ENCODE results near the gene SYTL3. TPM values are rescaled to one million over a fixed set of nuclear protein-coding genes. Genes with fewer than 3 reads are reported as not detected.
"Not testable (repeated sequence)": the region's sequence is repeated elsewhere in the genome, so short reads cannot be mapped to it uniquely, and the experiment has no call there.

Gene SYTL3
- total RNA-seq, 2 donors from 2014 or later, result 0.58 to 0.79 TPM

DNA sequence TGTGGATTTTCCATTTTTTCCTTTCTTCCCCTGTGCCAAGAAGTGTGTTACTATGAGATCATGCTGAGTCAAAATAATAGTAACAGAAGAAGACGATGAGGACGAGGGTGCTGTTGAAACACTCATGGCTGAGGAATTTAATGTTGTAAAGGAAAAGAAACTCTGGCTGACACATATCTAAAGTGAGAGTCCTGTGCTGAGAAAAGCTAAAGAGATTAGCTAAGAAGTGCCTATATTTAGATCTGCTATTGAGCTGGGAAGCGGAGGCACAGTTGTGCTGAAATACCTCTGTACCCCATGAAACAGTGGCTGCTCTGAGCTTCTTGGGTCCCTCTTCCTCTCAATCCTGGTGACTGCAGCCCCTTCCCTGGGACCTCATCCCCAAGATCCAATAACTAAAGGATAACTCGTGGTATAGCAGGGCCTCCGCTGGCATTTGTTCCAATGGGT is 1.1 kb upstream of the SYTL3 start:
- no peak overlapping the region for H3K4me3 ChIP-seq (ENCODE audit: low read length)
- 83 to 92% methylated on average over 2 to 3 of the region's 5 CpGs for WGBS, 2 experiments (ENCODE audit: insufficient coverage in 1 of 2, insufficient read length in 1 of 2)
- DNase-seq, result peak; percentile 19
- H3K4me1 ChIP-seq (ENCODE audit: control insufficient read depth, insufficient read depth, low read length), result no peaks in the 10 kb centered on the region
- H3K27me3 ChIP-seq (ENCODE audit: control insufficient read depth, insufficient read depth, low read length, poor library complexity, severe bottlenecking), result peaks cover 11% of the 10 kb centered on the region
- no peaks in the 10 kb centered on the region for H3K36me3 Mint-ChIP-seq (ENCODE audit: low read depth)
- H3K27ac Mint-ChIP-seq, result no peak overlapping the region
- H3K36me3 ChIP-seq (ENCODE audit: control insufficient read depth, insufficient read depth, low read length), result no peaks in the 10 kb centered on the region
- no peak overlapping the region for H3K4me3 Mint-ChIP-seq
- TF ChIP-seq, protein P1, sequence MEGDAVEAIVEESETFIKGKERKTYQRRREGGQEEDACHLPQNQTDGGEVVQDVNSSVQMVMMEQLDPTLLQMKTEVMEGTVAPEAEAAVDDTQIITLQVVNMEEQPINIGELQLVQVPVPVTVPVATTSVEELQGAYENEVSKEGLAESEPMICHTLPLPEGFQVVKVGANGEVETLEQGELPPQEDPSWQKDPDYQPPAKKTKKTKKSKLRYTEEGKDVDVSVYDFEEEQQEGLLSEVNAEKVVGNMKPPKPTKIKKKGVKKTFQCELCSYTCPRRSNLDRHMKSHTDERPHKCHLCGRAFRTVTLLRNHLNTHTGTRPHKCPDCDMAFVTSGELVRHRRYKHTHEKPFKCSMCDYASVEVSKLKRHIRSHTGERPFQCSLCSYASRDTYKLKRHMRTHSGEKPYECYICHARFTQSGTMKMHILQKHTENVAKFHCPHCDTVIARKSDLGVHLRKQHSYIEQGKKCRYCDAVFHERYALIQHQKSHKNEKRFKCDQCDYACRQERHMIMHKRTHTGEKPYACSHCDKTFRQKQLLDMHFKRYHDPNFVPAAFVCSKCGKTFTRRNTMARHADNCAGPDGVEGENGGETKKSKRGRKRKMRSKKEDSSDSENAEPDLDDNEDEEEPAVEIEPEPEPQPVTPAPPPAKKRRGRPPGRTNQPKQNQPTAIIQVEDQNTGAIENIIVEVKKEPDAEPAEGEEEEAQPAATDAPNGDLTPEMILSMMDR (conservative IDR thresholded peaks at IDR 0.05), result no peak
- H3K27me3 Mint-ChIP-seq (ENCODE audit: insufficient read depth), result peaks cover 25% of the 10 kb centered on the region
- H3K9me3 ChIP-seq (ENCODE audit: control insufficient read depth, low read length), result no peaks in the 10 kb centered on the region
- no peak overlapping the region for H3K27ac ChIP-seq (ENCODE audit: low read depth, low read length)
- H3K4me1 Mint-ChIP-seq, result peaks cover 12% of the 10 kb centered on the region
- H3K9me3 Mint-ChIP-seq, result no peaks in the 10 kb centered on the region
- no peak overlapping the region for H3K9ac ChIP-seq (ENCODE audit: extremely low read depth, low read length, poor library complexity, severe bottlenecking)

GRCh38 chr6:158651981-158652737 is 2.3 kb downstream of the SYTL3 start:
- H3K4me1 ChIP-seq (ENCODE audit: control insufficient read depth, insufficient read depth, low read length); H3K27me3 ChIP-seq (ENCODE audit: control insufficient read depth, insufficient read depth, low read length, poor library complexity, severe bottlenecking); H3K9me3 Mint-ChIP-seq; H3K36me3 ChIP-seq (ENCODE audit: control insufficient read depth, insufficient read depth, low read length); H3K9me3 ChIP-seq (ENCODE audit: control insufficient read depth, low read length); H3K27ac Mint-ChIP-seq; H3K4me1 Mint-ChIP-seq; H3K27ac ChIP-seq (ENCODE audit: low read depth, low read length); H3K4me3 Mint-ChIP-seq; H3K36me3 Mint-ChIP-seq (ENCODE audit: low read depth); H3K4me3 ChIP-seq (ENCODE audit: low read length); H3K27me3 Mint-ChIP-seq (ENCODE audit: insufficient read depth); H3K9ac ChIP-seq (ENCODE audit: extremely low read depth, low read length, poor library complexity, severe bottlenecking): not testable (repeated sequence)
- DNase-seq, result peak; percentile 6
- WGBS, 2 experiments (ENCODE audit: insufficient coverage in 1 of 2, insufficient read length in 1 of 2), result 92 to 95% methylated on average over 11 to 16 of the region's 17 CpGs

DNA sequence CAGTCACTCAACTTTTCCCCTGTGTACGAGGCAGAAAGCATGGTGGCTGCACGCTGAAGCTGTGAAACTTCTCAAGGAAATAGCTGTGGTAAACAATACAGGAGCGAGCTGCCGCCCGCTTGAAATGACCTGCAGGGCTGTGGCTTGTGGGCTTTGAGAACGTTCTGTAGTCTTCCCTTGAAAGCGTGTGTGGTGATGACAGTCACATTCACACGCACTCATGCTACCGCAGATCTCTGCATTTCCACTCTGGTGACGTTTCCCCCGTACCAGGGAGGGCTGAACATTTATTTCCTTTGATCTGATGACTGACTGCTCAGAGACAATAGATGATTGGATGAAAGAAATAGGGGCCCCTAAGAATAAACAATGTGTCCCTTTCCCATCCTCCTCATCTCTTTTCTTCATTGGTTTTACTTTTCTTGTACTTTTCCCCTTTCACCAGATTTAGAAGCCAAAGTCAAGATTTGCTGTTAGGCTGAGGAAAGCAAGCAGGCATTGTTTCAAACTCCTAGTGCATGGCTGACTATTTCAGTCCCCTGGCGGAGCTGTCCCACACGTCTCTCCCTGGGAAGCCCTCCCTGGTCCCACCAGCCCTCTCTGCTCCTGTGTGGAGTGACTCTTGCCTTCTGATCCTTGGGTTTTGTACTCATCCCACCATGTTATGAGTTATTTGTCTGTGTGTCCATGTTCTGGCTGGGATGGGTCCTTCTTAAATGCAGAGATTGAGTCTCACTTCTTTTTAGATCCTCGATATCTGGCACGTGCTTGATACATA is 3.9 kb downstream of the SYTL3 start:
- Mint-ChIP-seq H3K36me3 (ENCODE audit: low read depth) (no peaks in the 10 kb centered on the region), H3K4me1 (peaks cover 8% of the 10 kb centered on the region), H3K27me3 (ENCODE audit: insufficient read depth) (no peaks in the 10 kb centered on the region), H3K9me3 (no peaks in the 10 kb centered on the region), H3K27ac (no peak overlapping the region), H3K4me3 (no peak overlapping the region)
- Histone ChIP-seq H3K4me3 (ENCODE audit: low read length) (no peak overlapping the region), H3K9ac (ENCODE audit: extremely low read depth, low read length, poor library complexity, severe bottlenecking) (no peak overlapping the region), H3K27me3 (ENCODE audit: control insufficient read depth, insufficient read depth, low read length, poor library complexity, severe bottlenecking) (no peaks in the 10 kb centered on the region), H3K36me3 (ENCODE audit: control insufficient read depth, insufficient read depth, low read length) (no peaks in the 10 kb centered on the region), H3K9me3 (ENCODE audit: control insufficient read depth, low read length) (no peaks in the 10 kb centered on the region), H3K4me1 (ENCODE audit: control insufficient read depth, insufficient read depth, low read length) (no peaks in the 10 kb centered on the region), H3K27ac (ENCODE audit: low read depth, low read length) (no peak overlapping the region)
- TF ChIP-seq, protein P1 (conservative IDR thresholded peaks at IDR 0.05), result no peak
- DNase-seq, result peak; percentile 48
- 91 to 92% methylated on average over 15 of the region's 15 CpGs for WGBS, 2 experiments (ENCODE audit: insufficient coverage in 1 of 2, insufficient read length in 1 of 2)

Measured in endodermal cell (in vitro differentiated cells).